Right lobe of liver (tissue), 6 donors: ENCODE measurements around the gene PCDHGA6. TPM values are rescaled to one million over a fixed set of nuclear protein-coding genes. Genes with fewer than 3 reads are reported as not detected.
"Not testable (repeated sequence)": the region's sequence is repeated elsewhere in the genome, so short reads cannot be mapped to it uniquely, and the experiment has no call there.

Experiments used
- ATAC-seq, 4 donors: fragments of 200-7000 bp; cut with Tn5 transposase; one replicate each; pipeline ENCODE4 v1.9.1; 2020; ENCODE audit warnings: mild to moderate bottlenecking in 4 of 4, moderate library complexity in 4 of 4
- DNase-seq, 3 donors: peaks; one replicate each; pipeline ENCODE4 v3.0.0-alpha.2; 2020
- H3K27ac ChIP-seq, 3 donors: fragments of 200-600 bp; one replicate each; pipeline ENCODE4 v1.8.0; 2022
- H3K27me3 ChIP-seq, 2 donors: fragments of 200-600 bp; one replicate each; pipeline ENCODE4 v1.8.0; 2022
- H3K36me3 ChIP-seq, 4 donors: fragments of 200-600 bp; sonication (generic) in 1 of 4; one replicate each; pipeline versions ENCODE4 v1.5.1 to v1.8.0; 2017 to 2022; ENCODE audit warnings: control low read depth in 1 of 4
- H3K4me1 ChIP-seq, 4 donors: fragments of 200-600 bp; sonication (generic) in 1 of 4; one replicate each; pipeline versions ENCODE4 v1.5.1 to v1.8.0; 2017 to 2022; ENCODE audit warnings: control low read depth in 1 of 4
- H3K4me3 ChIP-seq, 3 donors: fragments of 200-600 bp; one replicate each; pipeline ENCODE4 v1.8.0; 2022
- H3K9me3 ChIP-seq, 4 donors: fragments of 200-600 bp; sonication (generic) in 1 of 4; one replicate each; pipeline versions ENCODE4 v1.5.1 to v1.8.0; 2017 to 2022; ENCODE audit warnings: control low read depth in 1 of 4
- CTCF ChIP-seq, 4 donors: fragments of 200-600 bp in 3 of 4; fragments of 450-650 bp in 1 of 4; IDR thresholded peaks; one replicate each; pipeline versions ENCODE4 v1.5.1 to v1.8.0; 2016 to 2022; ENCODE audit warnings: antibody characterized with exemption in 4 of 4, mild to moderate bottlenecking in 2 of 4
- POLR2A ChIP-seq: fragments of 450-650 bp; IDR thresholded peaks from one replicate; pipeline ENCODE4 v1.6.1; 2017; ENCODE audit warnings: antibody characterized with exemption, mild to moderate bottlenecking
- WGBS: methylation state at CpG from one replicate; pipeline ENCODE4 v1.1.6; 2018; ENCODE audit warnings: low coverage, low lambda C conversion rate; ENCODE audit not compliant: insufficient coverage; ENCODE audit errors: missing lambda C conversion rate; 5-methylcytosine and 5-hydroxymethylcytosine counted together
- intact Hi-C, 2 donors: fragments of 100-400 bp; cut with DNase I; formaldehyde crosslinking; loops; one replicate each; pipeline versions ENCODE4 v1.11.2 to v1.14.1; 2022
- total RNA-seq, 6 experiments: library from RNA; depleted of rRNA in 2 of 6; stranded (reverse); fragments of >200 nt in 2 of 6; fragmentation: NEBNext Ultra II Directional in 3 of 6; extraction: Animal tissue kit (Norgen Biotek cat#: 25700) in 3 of 6; gene quantifications; one replicate each; pipeline versions ENCODE4 v1.1.0 to v1.2.4, GENCODE V29; 2016 to 2023
- donor health status: DM: no; HTN: yes; CAD: no.
- donor health status: DM: no; HTN: no; CAD: no.
- donor health status: DM: no; HTN: no; CAD: no.
- donor health status: DM: no; HTN: yes; CAD: no.
- donor health status: DM: no; HTN: yes; CAD: no.

PCDHGA6 gene
- total RNA-seq, 6 experiments from 2014 or later: 0.56 to 1.3 (median 0.89) TPM

- ATAC-seq (no peak), DNase-seq (no peak)
- peaks cover 0 to 4% (median 0%) of the 10 kb centered on the region in 4 donors for H3K9me3 ChIP-seq
- intact Hi-C loops: no loop called here
- H3K36me3 ChIP-seq: no peaks in the 10 kb centered on the region
- H3K27ac ChIP-seq: no peak overlapping the region
- peak overlapping the region in 2 of 3 donors; percentile 18 to 24 for H3K4me3 ChIP-seq
- no peaks in the 10 kb centered on the region for H3K27me3 ChIP-seq
- no peaks in the 10 kb centered on the region for H3K4me1 ChIP-seq
- TF ChIP-seq CTCF (IDR thresholded peaks at IDR 0.05) (peak in 1 of 4 donors; percentile 2), POLR2A (no peak)
- WGBS: 23% methylated on average over 13 of the region's 31 CpGs
Measured at GRCh38 chr5:141343953-141344463, 29.7 kb upstream of the PCDHGA6 start.

- DNase-seq (peak in 1 of 3 donors; percentile 31), ATAC-seq (no peak)
- WGBS: 54% methylated on average over 8 of the region's 20 CpGs
- no peaks in the 10 kb centered on the region for H3K27me3 ChIP-seq
- TF ChIP-seq POLR2A (no peak), CTCF (IDR thresholded peaks at IDR 0.05) (no peak)
- no peaks in the 10 kb centered on the region for H3K36me3 ChIP-seq
- no peaks in the 10 kb centered on the region for H3K4me1 ChIP-seq
- no peak overlapping the region for H3K4me3 ChIP-seq
- peaks cover 0 to 4% (median 0%) of the 10 kb centered on the region in 4 donors for H3K9me3 ChIP-seq
- intact Hi-C loops: no loop called here
- H3K27ac ChIP-seq: no peak overlapping the region
Measured at GRCh38 chr5:141345327-141345726, 28.4 kb upstream of the PCDHGA6 start.

GRCh38 chr5:141346017-141346416 lies 27.7 kb upstream of the PCDHGA6 start:
- H3K27me3 ChIP-seq, ATAC-seq, H3K4me3 ChIP-seq, DNase-seq, intact Hi-C loops, H3K36me3 ChIP-seq, H3K9me3 ChIP-seq, H3K27ac ChIP-seq, H3K4me1 ChIP-seq: not testable (repeated sequence)
- 41% methylated on average over 8 of the region's 35 CpGs for WGBS

- H3K4me1 ChIP-seq: no peaks in the 10 kb centered on the region
- peak in 1 of 3 donors; percentile 29 for DNase-seq
- H3K4me3 ChIP-seq: no peak within 1 kb of the TSS
- peak in 2 of 4 donors; percentile 27 to 56 for ATAC-seq
- WGBS: 29% methylated on average over 24 of the region's 29 CpGs
- intact Hi-C loops: no loop called here
- no peak within 1 kb of the TSS for H3K27ac ChIP-seq
- no peaks in the 10 kb centered on the region for H3K9me3 ChIP-seq
- TF ChIP-seq POLR2A (no peak), CTCF (IDR thresholded peaks at IDR 0.05) (peak in 2 of 4 donors; percentile 14 to 16)
- H3K27me3 ChIP-seq: no peaks in the 10 kb centered on the region
- H3K36me3 ChIP-seq: no peaks in the 10 kb centered on the region
Measured at GRCh38 chr5:141349917-141350619, 23.6 kb upstream of the PCDHGA6 start, which contains the start of gene PCDHGB1. Gene PCDHGB1, plus strand, starts transcription at chr5:141350099. Its CDS starts 162 bp downstream, at chr5:141350261.

- no peak for ATAC-seq
- no peak overlapping the region for H3K27ac ChIP-seq
- no peaks in the 10 kb centered on the region for H3K4me1 ChIP-seq
- no peaks in the 10 kb centered on the region for H3K36me3 ChIP-seq
- 38% methylated on average over 5 of the region's 36 CpGs for WGBS
- no peak overlapping the region for H3K4me3 ChIP-seq
- no peak for DNase-seq
- no peaks in the 10 kb centered on the region for H3K27me3 ChIP-seq
- intact Hi-C loops: no loop called here
- TF ChIP-seq POLR2A (no peak), CTCF (IDR thresholded peaks at IDR 0.05) (no peak)
- peaks cover 0 to 3% (median 0%) of the 10 kb centered on the region in 4 donors for H3K9me3 ChIP-seq
Measured at GRCh38 chr5:141351591-141351990, 22.1 kb upstream of the PCDHGA6 start.
